Right lobe of liver (tissue), 6 donors: ENCODE data around the gene NEO1. TPM values are rescaled to one million over a fixed set of nuclear protein-coding genes. Genes with fewer than 3 reads are reported as not detected.

Source experiments
- ATAC-seq, 4 donors: fragments of 200-7000 bp; cut with Tn5 transposase; one replicate each; pipeline ENCODE4 v1.9.1; 2020; ENCODE audit warnings: mild to moderate bottlenecking in 4 of 4, moderate library complexity in 4 of 4
- DNase-seq, 3 donors: peaks; one replicate each; pipeline ENCODE4 v3.0.0-alpha.2; 2020
- H3K27ac ChIP-seq, 3 donors: fragments of 200-600 bp; one replicate each; pipeline ENCODE4 v1.8.0; 2022
- H3K27me3 ChIP-seq, 2 donors: fragments of 200-600 bp; one replicate each; pipeline ENCODE4 v1.8.0; 2022
- H3K36me3 ChIP-seq, 4 donors: fragments of 200-600 bp; sonication (generic) in 1 of 4; one replicate each; pipeline versions ENCODE4 v1.5.1 to v1.8.0; 2017 to 2022; ENCODE audit warnings: control low read depth in 1 of 4
- H3K4me1 ChIP-seq, 4 donors: fragments of 200-600 bp; sonication (generic) in 1 of 4; one replicate each; pipeline versions ENCODE4 v1.5.1 to v1.8.0; 2017 to 2022; ENCODE audit warnings: control low read depth in 1 of 4
- H3K4me3 ChIP-seq, 3 donors: fragments of 200-600 bp; one replicate each; pipeline ENCODE4 v1.8.0; 2022
- H3K9me3 ChIP-seq, 4 donors: fragments of 200-600 bp; sonication (generic) in 1 of 4; one replicate each; pipeline versions ENCODE4 v1.5.1 to v1.8.0; 2017 to 2022; ENCODE audit warnings: control low read depth in 1 of 4
- POLR2A ChIP-seq: fragments of 450-650 bp; IDR thresholded peaks from one replicate; pipeline ENCODE4 v1.6.1; 2017; ENCODE audit warnings: antibody characterized with exemption, mild to moderate bottlenecking
- WGBS: methylation state at CpG from one replicate; pipeline ENCODE4 v1.1.6; 2018; ENCODE audit warnings: low coverage, low lambda C conversion rate; ENCODE audit not compliant: insufficient coverage; ENCODE audit errors: missing lambda C conversion rate; 5-methylcytosine and 5-hydroxymethylcytosine counted together
- intact Hi-C, 2 donors: fragments of 100-400 bp; cut with DNase I; formaldehyde crosslinking; loops; one replicate each; pipeline versions ENCODE4 v1.11.2 to v1.14.1; 2022
- total RNA-seq, 6 experiments: library from RNA; depleted of rRNA in 2 of 6; stranded (reverse); fragments of >200 nt in 2 of 6; fragmentation: NEBNext Ultra II Directional in 3 of 6; extraction: Animal tissue kit (Norgen Biotek cat#: 25700) in 3 of 6; gene quantifications; one replicate each; pipeline versions ENCODE4 v1.1.0 to v1.2.4, GENCODE V29; 2016 to 2023
- TF ChIP-seq, protein P1 (sequence below), 4 donors: fragments of 200-600 bp in 3 of 4; fragments of 450-650 bp in 1 of 4; IDR thresholded peaks; one replicate each; pipeline versions ENCODE4 v1.5.1 to v1.8.0; 2016 to 2022; ENCODE audit warnings: antibody characterized with exemption in 4 of 4, mild to moderate bottlenecking in 2 of 4
- donor health status: DM: no; HTN: yes; CAD: no.
- donor health status: DM: no; HTN: no; CAD: no.
- donor health status: DM: no; HTN: no; CAD: no.
- donor health status: DM: no; HTN: yes; CAD: no.
- donor health status: DM: no; HTN: yes; CAD: no.

NEO1 gene
- total RNA-seq, 6 experiments from 2014 or later: 8.3 to 13.2 (median 10.3) TPM

GRCh38 chr15:73015493-73015892, 36.8 kb upstream of the NEO1 start:
- WGBS: 87% methylated on average over 5 of the region's 6 CpGs
- Histone ChIP-seq H3K27ac (no peak overlapping the region), H3K9me3 (no peaks in the 10 kb centered on the region), H3K4me3 (no peak overlapping the region), H3K4me1 (no peaks in the 10 kb centered on the region), H3K27me3 (no peaks in the 10 kb centered on the region), H3K36me3 (no peaks in the 10 kb centered on the region)
- TF ChIP-seq POLR2A: no peak
- TF ChIP-seq, protein P1, sequence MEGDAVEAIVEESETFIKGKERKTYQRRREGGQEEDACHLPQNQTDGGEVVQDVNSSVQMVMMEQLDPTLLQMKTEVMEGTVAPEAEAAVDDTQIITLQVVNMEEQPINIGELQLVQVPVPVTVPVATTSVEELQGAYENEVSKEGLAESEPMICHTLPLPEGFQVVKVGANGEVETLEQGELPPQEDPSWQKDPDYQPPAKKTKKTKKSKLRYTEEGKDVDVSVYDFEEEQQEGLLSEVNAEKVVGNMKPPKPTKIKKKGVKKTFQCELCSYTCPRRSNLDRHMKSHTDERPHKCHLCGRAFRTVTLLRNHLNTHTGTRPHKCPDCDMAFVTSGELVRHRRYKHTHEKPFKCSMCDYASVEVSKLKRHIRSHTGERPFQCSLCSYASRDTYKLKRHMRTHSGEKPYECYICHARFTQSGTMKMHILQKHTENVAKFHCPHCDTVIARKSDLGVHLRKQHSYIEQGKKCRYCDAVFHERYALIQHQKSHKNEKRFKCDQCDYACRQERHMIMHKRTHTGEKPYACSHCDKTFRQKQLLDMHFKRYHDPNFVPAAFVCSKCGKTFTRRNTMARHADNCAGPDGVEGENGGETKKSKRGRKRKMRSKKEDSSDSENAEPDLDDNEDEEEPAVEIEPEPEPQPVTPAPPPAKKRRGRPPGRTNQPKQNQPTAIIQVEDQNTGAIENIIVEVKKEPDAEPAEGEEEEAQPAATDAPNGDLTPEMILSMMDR (IDR thresholded peaks at IDR 0.05): no peak
- no peak for DNase-seq
- ATAC-seq: no peak
- intact Hi-C loops: no loop called here

DNA sequence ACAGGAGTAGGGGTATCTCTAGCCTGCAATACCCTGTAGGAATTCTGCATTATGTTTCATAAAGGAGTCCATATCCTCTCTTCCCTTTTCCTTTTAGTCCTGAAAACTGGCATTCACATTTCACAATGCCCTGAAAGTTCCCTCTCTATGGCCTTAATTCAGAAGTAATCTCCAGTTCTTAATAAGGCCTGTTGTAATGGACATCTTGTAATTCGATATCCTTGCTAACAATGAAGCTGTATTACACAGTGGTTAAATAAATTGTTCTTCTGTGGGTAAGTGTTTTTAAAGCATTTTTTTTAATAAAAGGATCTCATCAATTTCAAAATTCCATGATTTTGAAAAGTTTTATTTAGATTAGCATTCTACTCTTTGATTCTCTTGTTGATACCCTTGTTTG, 34.3 kb upstream of the NEO1 start:
- no peak overlapping the region for H3K4me3 ChIP-seq
- H3K9me3 ChIP-seq: no peaks in the 10 kb centered on the region
- TF ChIP-seq, protein P1 (IDR thresholded peaks at IDR 0.05): no peak
- TF ChIP-seq POLR2A: no peak
- intact Hi-C loops: no loop called here
- no peaks in the 10 kb centered on the region for H3K27me3 ChIP-seq
- 81% methylated on average over 1 of the region's 1 CpG for WGBS
- no peak overlapping the region for H3K27ac ChIP-seq
- DNase-seq (no peak), ATAC-seq (no peak)
- H3K4me1 ChIP-seq: no peaks in the 10 kb centered on the region
- no peaks in the 10 kb centered on the region for H3K36me3 ChIP-seq

GRCh38 chr15:73019154-73019553, 33.1 kb upstream of the NEO1 start:
- no peak for ATAC-seq
- 100% methylated on average over 2 of the region's 3 CpGs for WGBS

DNA sequence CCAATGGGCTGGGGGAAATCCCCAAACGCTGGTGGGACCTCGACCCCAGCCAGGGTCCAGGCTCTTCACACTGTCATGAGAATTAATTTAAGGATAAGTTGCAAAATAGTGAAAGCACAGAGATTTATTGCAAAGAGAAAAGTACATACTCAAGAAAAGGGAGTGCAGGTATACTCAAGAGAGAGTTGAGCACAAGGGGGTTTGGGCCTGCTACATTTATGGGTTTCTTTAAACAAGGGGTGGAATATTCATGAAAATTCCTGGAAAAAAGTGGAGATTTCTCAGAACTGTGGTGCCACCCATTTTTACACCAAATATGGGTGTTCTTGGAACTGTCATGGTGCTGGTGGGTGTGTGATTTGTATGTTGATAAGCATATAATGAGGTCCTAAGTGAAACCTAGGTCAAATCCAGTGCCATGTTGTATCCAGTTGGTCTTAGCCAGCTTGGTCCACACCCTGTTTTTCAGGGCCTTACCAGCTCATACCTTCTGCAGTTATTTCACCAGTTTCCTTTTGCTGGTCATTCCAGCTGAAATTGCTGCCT, 32.6 kb upstream of the NEO1 start:
- no peaks in the 10 kb centered on the region for H3K4me1 ChIP-seq
- H3K27me3 ChIP-seq: no peaks in the 10 kb centered on the region
- H3K27ac ChIP-seq: no peak overlapping the region
- H3K9me3 ChIP-seq: no peaks in the 10 kb centered on the region
- TF ChIP-seq POLR2A: no peak
- TF ChIP-seq, protein P1 (IDR thresholded peaks at IDR 0.05): no peak
- no peak for DNase-seq
- 65% methylated on average over 2 of the region's 2 CpGs for WGBS
- intact Hi-C loops: no loop called here
- H3K36me3 ChIP-seq: no peaks in the 10 kb centered on the region
- no peak overlapping the region for H3K4me3 ChIP-seq
- no peak for ATAC-seq

More at GRCh38 chr15:73019154-73019553, 33.1 kb upstream of the NEO1 start:
- no peak for TF ChIP-seq POLR2A
- TF ChIP-seq, protein P1 (IDR thresholded peaks at IDR 0.05): no peak
- H3K36me3 ChIP-seq: no peaks in the 10 kb centered on the region
- H3K9me3 ChIP-seq: no peaks in the 10 kb centered on the region
- H3K27me3 ChIP-seq: no peaks in the 10 kb centered on the region
- H3K4me3 ChIP-seq: no peak overlapping the region
- no peak overlapping the region for H3K27ac ChIP-seq
- DNase-seq: no peak
- H3K4me1 ChIP-seq: no peaks in the 10 kb centered on the region
- intact Hi-C loops: no loop called here
